ENCODE data around the gene SLC25A34.

The SLC25A34 gene

DNA sequence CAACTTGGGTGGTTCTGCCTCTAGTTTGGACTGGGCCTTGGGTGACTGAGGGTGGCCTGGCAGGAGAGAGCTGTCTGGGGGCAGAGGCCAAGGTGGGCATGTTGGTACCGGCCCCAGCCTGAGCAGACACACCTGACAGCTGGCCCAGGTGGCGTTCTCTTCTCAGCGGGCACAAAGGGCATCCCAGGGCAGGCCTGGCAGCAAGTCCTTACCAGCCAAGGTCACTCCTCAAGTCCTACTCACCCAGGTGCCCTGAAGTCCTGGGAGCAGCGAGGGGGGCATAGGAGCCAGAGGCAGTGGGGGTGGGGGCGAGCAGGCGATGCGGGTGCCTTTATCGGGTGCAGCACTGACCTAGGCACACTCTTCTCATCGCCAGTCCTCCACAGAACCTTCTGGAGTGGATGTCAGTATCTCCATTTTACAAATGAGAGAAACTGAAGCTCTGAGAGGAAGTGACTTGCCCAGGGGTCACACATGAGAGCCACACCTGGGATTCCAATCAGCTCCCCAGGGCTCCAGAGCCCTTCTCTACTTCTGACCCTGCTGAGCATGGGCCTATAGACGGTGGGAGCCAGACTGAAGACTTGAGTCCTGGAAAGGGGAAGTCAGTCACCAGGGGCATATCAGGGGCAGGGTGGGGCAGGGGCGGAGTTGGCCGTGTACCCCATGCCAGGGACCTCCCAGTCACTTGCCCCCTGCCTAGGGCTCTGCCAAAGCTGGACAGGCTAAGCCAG is 587 bp upstream of the SLC25A34 start:
- peak overlapping the region; percentile 84 for H3K27ac ChIP-seq
- ChIA-PET POLR2A (ENCODE audit: low non-redundant PET) (no interaction called here), CTCF (interaction anchor here (0.6 kb wide), 1 partner anchor 88 kb away, joined by 3 read pairs; no protein-coding TSS in a partner anchor)
- no peak for DNase-seq (ENCODE audit: low spot score)
- TF ChIP-seq, protein P1, sequence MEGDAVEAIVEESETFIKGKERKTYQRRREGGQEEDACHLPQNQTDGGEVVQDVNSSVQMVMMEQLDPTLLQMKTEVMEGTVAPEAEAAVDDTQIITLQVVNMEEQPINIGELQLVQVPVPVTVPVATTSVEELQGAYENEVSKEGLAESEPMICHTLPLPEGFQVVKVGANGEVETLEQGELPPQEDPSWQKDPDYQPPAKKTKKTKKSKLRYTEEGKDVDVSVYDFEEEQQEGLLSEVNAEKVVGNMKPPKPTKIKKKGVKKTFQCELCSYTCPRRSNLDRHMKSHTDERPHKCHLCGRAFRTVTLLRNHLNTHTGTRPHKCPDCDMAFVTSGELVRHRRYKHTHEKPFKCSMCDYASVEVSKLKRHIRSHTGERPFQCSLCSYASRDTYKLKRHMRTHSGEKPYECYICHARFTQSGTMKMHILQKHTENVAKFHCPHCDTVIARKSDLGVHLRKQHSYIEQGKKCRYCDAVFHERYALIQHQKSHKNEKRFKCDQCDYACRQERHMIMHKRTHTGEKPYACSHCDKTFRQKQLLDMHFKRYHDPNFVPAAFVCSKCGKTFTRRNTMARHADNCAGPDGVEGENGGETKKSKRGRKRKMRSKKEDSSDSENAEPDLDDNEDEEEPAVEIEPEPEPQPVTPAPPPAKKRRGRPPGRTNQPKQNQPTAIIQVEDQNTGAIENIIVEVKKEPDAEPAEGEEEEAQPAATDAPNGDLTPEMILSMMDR (conservative IDR thresholded peaks at IDR 0.05; ENCODE audit: low read depth), result no peak

DNA sequence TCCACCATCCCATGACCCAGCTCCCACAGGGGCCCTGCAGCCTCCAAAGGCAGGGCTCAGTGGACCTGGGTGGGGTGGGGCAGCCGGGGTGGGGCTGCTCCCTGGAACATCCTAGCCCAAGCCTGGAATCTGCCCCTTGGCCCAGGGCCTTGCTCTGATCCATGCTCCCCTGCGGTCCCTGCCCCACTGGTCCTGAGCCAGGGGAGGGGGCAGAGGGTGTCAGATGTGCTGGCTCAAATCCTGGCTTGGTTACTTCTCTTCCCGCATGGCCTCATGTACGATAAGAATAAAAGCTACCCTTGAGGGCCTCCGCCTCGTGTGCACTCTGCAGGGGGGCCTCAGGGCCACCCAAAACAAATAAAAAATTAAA is 819 bp downstream of the SLC25A34 start:
- ChIA-PET POLR2A (ENCODE audit: low non-redundant PET) (interaction anchor here (0.6 kb wide), 1 partner anchor 117 kb away, joined by 3 read pairs; no protein-coding TSS in a partner anchor), CTCF (no interaction called here)

DNA sequence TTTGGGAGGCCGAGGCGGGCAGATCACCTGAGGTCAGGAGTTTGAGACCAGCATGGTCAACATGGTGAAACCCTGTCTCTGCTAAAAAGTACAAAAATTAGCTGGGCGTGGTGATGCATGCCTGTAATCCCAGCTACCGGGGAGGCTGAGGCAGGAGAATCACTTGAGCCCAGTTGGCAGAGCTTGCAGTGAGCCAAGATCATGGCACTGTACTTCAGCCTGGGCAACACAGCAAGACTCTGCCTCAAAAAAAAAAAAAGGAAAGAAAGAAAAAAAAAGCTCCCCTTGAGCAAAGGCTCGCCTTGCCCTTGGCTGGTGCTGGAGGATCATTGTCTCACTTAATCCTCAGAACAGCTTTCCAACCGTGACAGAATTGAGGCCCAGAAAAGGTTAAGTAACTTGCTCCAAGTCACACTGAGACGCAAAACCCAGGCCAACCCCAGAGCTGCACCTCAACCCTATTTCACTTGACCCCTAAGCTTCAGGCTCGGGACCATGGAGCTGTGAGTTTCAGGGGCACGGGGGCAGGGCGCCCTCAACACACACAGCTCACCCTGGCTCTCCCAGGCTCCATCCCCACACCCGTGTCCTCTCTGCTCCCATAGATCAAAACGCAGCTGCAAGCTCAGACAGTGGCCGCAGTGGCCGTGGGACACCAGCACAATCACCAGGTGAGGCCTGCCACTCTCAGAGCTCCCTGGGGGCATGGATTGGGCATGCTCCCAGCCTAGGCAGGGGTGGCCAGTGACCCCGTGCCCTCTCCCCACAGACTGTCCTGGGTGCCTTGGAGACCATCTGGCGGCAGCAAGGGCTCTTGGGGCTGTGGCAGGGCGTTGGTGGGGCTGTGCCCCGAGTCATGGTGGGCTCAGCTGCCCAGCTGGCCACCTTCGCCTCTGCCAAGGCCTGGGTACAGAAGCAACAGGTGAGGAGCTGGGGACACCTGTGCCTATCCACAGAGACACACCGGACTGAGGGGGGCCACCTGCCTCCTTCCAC is 1.6 kb downstream of the SLC25A34 start:
- CTCF ChIA-PET, result interaction anchor here (0.6 kb wide), 1 partner anchor 90 kb away, joined by 3 read pairs; no protein-coding TSS in a partner anchor
- no peak for DNase-seq (ENCODE audit: low spot score)
- TF ChIP-seq, protein P1 (conservative IDR thresholded peaks at IDR 0.05; ENCODE audit: low read depth), result no peak
- peak overlapping the region; percentile 84 for H3K27ac ChIP-seq
- POLR2A ChIA-PET (ENCODE audit: low non-redundant PET), result interaction anchor here (0.6 to 0.7 kb wide), 2 partner anchors 74 to 118 kb away, joined by 3 read pairs; no protein-coding TSS in a partner anchor

More for the DNA sequence above, 819 bp downstream of the SLC25A34 start:
- TF ChIP-seq, protein P1 (conservative IDR thresholded peaks at IDR 0.05; ENCODE audit: low read depth), result no peak
- no peak for DNase-seq (ENCODE audit: low spot score)
- peak overlapping the region; percentile 84 for H3K27ac ChIP-seq

DNA sequence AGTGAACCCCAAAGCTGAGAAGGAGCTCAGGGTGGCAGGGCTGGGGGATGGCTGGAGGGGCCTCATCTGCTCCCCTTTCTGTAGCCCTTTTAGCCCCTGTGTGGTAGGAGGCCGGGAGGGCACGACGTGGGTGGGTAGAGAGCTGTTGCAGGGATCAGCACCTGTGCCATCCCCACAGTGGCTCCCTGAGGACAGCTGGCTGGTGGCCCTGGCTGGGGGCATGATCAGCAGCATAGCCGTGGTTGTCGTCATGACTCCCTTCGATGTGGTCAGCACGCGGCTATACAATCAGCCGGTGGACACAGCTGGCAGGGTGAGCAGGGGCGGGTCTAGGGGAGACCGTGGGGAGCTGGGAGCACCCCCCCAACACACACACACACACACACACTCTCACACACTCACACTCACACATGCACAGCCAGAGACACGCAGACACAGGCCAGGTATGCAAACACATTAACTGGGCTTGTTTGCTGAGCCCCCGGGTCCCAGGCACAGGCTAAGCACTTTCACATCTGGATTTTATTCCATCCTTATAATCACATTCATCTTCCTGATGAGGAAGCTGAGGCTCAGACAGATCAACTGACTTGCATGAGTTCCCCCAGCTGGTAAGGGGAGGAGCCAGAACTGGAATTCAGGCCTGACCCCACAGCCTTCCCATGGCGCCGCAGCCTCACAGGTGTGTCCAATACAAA is 2.5 kb downstream of the SLC25A34 start:
- TF ChIP-seq, protein P1 (conservative IDR thresholded peaks at IDR 0.05; ENCODE audit: low read depth), result no peak
- no peak for DNase-seq (ENCODE audit: low spot score)
- ChIA-PET POLR2A (ENCODE audit: low non-redundant PET) (no interaction called here), CTCF (no interaction called here)
- peak overlapping the region; percentile 84 for H3K27ac ChIP-seq

DNA sequence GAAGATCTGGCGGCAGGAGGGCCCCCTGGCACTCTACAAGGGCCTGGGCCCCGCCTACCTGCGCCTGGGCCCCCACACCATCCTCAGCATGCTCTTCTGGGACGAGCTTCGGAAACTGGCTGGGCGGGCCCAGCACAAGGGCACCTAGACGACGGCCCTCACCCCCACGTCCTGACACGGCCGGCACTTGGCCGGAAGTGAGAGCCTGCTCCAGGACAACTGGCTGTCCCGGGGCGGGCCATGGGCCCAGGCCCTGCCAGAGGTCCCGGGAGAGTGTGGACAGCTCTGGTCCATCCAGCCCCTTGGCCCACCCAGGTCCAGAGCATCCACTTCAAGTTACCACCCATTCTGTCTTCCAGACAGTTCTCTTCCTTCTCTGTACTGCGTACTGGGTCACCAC is 3.2 kb downstream of the SLC25A34 start:
- CTCF ChIA-PET, result no interaction called here
- DNase-seq (ENCODE audit: low spot score), result no peak
- peak overlapping the region; percentile 84 for H3K27ac ChIP-seq
- POLR2A ChIA-PET (ENCODE audit: low non-redundant PET), result no interaction called here
- TF ChIP-seq, protein P1 (conservative IDR thresholded peaks at IDR 0.05; ENCODE audit: low read depth), result no peak

DNA sequence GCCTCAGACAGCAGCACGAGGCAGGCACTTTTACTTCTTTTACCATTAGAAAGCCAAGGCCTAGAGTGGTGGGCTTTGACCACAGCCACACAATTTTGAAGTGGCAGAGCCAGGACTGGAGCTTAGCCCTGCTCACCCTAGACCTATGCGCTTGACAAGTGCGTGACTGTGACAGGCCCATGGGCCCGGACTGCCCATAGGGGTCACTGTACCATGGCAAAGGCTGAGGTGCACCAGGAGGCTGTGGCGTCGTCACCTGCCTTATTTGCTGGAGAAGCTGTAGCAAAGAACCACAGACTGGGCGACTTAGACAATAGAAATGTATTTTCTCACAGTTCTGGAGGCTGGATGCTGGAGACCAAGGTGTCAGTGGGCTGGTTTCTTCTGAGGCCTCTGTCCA is 3.7 kb downstream of the SLC25A34 start:
- POLR2A ChIA-PET (ENCODE audit: low non-redundant PET), result no interaction called here
- no peak for DNase-seq (ENCODE audit: low spot score)
- CTCF ChIA-PET, result interaction anchor here (0.7 kb wide), 1 partner anchor 150 kb away, joined by 3 read pairs; no protein-coding TSS in a partner anchor

More for the DNA sequence above, 3.7 kb downstream of the SLC25A34 start:
- peak overlapping the region; percentile 84 for H3K27ac ChIP-seq
- TF ChIP-seq, protein P1 (conservative IDR thresholded peaks at IDR 0.05; ENCODE audit: low read depth), result no peak
